Skin epidermis (tissue), 12 donors: ENCODE data around the gene PITPNM1.
"Not testable (repeated sequence)": the region's sequence is repeated elsewhere in the genome, so short reads cannot be mapped to it uniquely, and the experiment has no call there.

ENCODE experiments used
- H3K27ac ChIP-seq, 21 experiments: fragments of 200-600 bp; sonication (generic) in 11 of 21; one replicate each; pipeline ENCODE4 v1.5.0; 2020; ENCODE audit warnings: mild to moderate bottlenecking in 3 of 21, inconsistent platforms in 2 of 21, moderate library complexity in 2 of 21
- H3K4me3 ChIP-seq, 7 experiments: fragments of 200-600 bp; sonication (generic) in 2 of 7; one replicate each; pipeline ENCODE4 v1.5.0; 2020; ENCODE audit warnings: inconsistent platforms in 2 of 7, mild to moderate bottlenecking in 2 of 7, moderate library complexity in 1 of 7

Gene PITPNM1

DNA sequence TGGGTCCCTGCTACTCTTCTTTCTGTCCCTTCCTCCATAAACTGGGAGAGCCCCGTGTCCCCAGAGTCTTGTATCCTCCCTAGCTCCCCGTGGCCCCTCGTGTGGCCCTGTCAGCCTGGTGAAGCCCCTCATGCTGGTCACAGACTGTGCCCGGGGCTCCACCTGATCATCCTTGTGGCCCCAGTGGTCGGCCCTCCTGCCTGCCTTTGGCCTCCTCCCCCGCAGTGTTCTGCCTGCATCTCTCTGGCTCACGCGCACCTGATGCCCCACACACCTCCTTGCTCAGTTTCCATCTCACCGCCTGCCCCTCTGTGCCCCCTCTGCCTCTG, 19.3 kb upstream of the PITPNM1 start:
- H3K4me3 ChIP-seq = no peak overlapping the region
- H3K27ac ChIP-seq = no peak overlapping the region

GRCh38 chr11:67523556-67524479, 18.7 kb upstream of the PITPNM1 start:
- no peak overlapping the region for H3K27ac ChIP-seq
- no peak overlapping the region for H3K4me3 ChIP-seq

- Histone ChIP-seq H3K4me3 (no peak within 1 kb of the TSS), H3K27ac (no peak within 1 kb of the TSS)
Observed at GRCh38 chr11:67522844-67523555, 17.8 kb upstream of the PITPNM1 start, which contains the start of gene CABP2. Gene CABP2 (minus strand): TSS chr11:67523446. CDS start chr11:67523326, 120 bp downstream.

GRCh38 chr11:67522338-67522737, 17.2 kb upstream of the PITPNM1 start:
- H3K27ac ChIP-seq = no peak overlapping the region
- no peak overlapping the region for H3K4me3 ChIP-seq

DNA sequence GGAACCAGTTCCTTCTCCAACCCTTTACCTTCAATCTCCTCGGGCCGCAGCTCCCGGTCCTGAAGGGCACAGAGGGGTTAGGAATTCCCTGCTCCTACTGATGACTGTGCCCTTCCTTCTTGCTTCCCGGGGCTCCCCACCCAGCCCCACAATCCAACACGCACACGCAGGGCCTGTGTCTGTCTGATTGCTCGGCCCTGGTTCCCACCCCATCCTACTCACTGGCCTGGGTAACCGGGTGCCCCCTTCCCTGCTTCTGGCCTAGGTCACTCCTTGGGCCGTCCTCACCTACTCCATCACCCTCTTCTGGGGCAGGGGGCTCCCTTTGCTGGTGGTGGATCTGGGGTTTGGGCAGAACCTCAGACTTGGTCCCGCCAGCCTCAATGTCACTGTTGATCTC, 16.8 kb upstream of the PITPNM1 start:
- Histone ChIP-seq H3K4me3 (no peak overlapping the region), H3K27ac (no peak overlapping the region)

DNA sequence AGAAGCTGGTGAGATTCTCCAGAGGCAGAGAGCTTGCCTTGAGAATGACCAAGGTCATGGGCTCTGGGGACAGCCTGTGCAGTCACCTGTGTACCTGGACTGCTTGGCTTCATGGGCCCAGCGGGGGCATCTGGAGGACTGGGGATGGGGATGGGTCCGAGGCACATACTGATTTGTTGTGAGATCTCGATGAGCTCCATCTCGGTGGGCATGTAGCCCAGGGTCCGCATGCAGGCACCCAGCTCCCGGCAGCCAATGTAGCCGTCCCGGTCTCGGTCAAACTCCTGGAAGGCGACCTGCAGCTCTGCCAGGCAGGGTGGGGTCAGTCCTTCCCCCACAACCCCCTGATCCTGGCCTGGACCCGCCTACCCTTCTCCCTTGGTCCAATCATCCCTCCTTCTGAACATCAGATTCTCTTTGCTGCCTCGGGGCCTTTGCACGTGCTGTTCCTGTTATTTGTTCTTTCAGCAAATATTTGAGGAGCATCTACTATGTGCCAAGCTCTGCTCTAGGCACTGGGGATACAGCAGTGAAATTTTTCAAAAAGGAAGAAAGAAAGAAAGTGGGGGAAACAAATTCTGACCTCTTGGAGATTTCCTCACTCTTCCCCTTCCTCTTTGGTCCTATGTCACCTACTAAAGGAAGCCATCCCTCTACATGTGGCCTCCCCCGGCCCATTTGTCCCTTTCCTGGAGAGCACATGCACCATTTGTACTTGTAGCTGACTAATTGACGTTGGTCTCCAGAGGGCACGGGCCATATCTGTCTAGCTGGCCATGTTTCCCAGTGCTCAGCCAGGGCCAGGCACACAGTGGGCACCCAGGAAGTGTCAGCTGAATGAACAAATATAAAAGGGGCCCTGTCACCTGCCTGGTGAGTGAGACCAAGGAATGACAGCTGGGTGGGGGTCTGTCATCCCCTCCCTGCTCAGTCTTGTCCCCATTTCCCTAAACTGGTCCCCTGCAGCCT, 16.0 kb upstream of the PITPNM1 start:
- no peak overlapping the region for H3K4me3 ChIP-seq
- H3K27ac ChIP-seq = no peak overlapping the region

DNA sequence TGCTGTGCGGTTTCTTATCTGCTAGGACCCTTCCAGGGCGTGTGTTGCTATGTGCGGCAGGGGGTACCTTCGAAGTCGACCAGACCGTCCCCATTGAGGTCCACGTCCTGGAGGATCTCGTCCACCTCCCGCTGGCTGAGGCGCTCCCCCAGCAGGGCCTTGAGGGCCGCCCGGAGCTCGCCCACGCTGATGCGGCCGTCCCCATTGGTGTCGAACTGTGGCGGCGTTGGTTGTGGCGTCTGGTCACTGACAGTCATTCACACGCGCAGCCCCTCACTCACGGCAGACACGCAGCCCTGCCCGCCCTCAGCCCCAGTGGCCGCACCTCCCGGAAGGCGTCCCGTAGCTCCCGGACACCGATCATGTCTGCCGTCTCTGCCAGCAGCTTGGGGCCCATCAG, 14.6 kb upstream of the PITPNM1 start:
- no peak overlapping the region for H3K4me3 ChIP-seq
- no peak overlapping the region for H3K27ac ChIP-seq

GRCh38 chr11:67517784-67518552, 12.8 kb upstream of the PITPNM1 start:
- H3K27ac ChIP-seq = no peak overlapping the region
- H3K4me3 ChIP-seq = no peak overlapping the region

- Histone ChIP-seq H3K4me3 (no peak overlapping the region), H3K27ac (no peak overlapping the region)
Observed at GRCh38 chr11:67516806-67517205, 11.6 kb upstream of the PITPNM1 start.

- no peak overlapping the region for H3K27ac ChIP-seq
- no peak overlapping the region for H3K4me3 ChIP-seq
Observed at GRCh38 chr11:67514116-67514515, 9.0 kb upstream of the PITPNM1 start.

DNA sequence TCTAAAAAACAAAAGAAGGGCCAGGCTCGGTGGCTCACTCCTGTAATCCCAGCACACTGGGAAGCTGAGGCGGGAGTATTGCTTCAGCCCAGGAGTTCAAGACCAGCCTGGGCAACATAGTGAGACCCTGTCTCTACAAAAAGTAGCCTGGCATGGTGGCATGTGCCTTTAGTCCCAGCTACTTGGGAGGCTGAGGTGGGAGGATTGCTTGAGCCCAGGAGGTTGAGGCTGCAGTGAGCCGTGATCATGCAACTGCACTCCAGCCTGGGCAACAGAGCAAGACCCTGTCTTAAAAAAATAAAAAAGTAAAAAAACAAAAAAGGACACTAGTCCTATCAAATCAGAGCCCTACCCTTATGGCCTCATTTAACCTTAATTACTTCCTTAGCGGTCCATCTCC, 6.4 kb upstream of the PITPNM1 start:
- not testable (repeated sequence) for H3K27ac ChIP-seq, H3K4me3 ChIP-seq

- H3K27ac ChIP-seq = no peak overlapping the region
- no peak overlapping the region for H3K4me3 ChIP-seq
Observed at GRCh38 chr11:67510023-67510345, 4.8 kb upstream of the PITPNM1 start.

DNA sequence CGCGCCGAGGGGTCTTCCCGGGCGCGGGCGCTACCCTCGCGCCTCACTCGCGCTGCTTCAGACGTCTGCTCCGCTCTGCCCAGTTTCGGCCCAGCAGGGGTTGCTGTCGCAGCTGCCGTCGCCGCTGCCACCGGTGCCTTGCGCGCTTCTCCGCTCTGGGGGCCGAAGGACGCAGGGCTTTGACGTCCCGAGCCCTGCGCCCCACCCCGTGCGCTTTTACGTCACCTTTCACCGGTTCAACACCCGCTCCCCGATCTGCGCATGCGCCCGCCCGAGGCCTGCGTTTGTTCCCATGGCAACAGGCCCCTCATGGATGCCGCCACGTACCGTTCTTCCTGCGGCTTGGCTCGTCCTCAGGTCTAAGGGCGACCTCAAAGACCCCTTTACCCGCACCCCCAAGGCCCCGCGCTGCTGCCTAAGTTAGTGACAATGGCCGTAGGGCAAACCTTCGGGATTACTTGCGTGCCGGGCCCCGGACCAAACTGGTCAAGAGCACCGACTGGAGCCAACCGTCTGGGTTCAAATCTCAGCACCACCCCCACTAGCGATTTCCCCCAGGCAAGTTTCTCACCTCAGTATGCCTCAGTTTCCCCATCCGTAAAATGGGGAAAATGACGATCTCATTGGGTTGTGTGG, 3.4 kb upstream of the PITPNM1 start:
- H3K4me3 ChIP-seq = peak overlapping the region; percentile 54 to 86 (median 68)

GRCh38 chr11:67507864-67508485, 2.8 kb upstream of the PITPNM1 start, which contains the start of gene CDK2AP2:
Gene CDK2AP2 (minus strand): TSS chr11:67508162. CDS start chr11:67508082, 80 bp downstream.
- H3K4me3 ChIP-seq = peak within 1 kb of the TSS; percentile 54 to 86 (median 68)
- H3K27ac ChIP-seq = peak within 1 kb of the TSS; percentile 63 to 98 (median 93)

More for the DNA sequence above, 3.4 kb upstream of the PITPNM1 start:
- H3K27ac ChIP-seq = peak overlapping the region; percentile 63 to 98 (median 93)

- Histone ChIP-seq H3K27ac (peak overlapping the region in 20 of 21 experiments; percentile 39 to 98 (median 93)), H3K4me3 (peak overlapping the region; percentile 54 to 86 (median 68))
Observed at GRCh38 chr11:67507242-67507863, 2.2 kb upstream of the PITPNM1 start.

DNA sequence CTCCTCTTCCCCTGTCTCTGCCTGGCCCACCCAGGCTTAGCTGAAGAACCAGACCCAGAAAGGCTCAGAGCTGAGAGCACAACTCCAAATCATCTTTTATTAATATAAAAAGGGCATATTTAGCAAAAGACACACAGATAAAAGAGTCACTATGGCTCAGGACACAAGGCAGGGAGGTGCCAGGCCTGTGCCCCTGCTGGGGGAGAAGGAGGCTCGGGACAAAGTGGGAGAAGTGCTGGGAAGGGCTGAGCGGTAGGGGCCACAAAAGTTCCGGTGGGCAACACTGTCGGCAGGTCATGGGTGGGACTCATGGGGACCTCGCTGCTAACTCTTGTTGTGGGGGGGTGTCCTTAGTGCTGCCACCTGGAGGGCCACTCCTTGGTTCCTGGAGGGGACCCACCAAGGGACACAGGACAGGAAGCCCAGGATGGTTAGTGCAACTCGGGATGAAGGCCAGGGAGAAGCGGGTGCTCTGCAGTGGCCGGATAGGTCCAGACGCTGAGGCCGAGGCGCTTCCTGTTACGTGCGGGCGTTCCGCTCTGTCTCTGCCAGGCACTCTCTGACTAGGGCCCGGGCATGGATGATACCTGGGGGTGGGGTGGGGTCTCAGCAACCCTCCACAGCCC, 1.4 kb upstream of the PITPNM1 start:
- Histone ChIP-seq H3K27ac (peak overlapping the region in 18 of 21 experiments; percentile 12 to 95 (median 90)), H3K4me3 (peak overlapping the region in 2 of 7 experiments; percentile 67 to 69)
